Activated T-cell treated with anti-CD3 and anti-CD28 coated beads, Interleukin-2, amount 50 U/mL, for 4 hours (primary cell): ENCODE measurements around the gene AGBL4. TPM values are rescaled to one million over a fixed set of nuclear protein-coding genes. Genes with fewer than 3 reads are reported as not detected.

ENCODE experiments used
- ATAC-seq, 2 donors: fragments of 200-7000 bp; cut with Tn5 transposase; one replicate each; pipeline ENCODE4 v1.10.0; 2021
- DNase-seq: peaks from one replicate; pipeline ENCODE4 v3.0.0-alpha.2; 2020
- H3K27me3 Mint-ChIP-seq: one replicate; pipeline ENCODE4 v1.8.0; 2021; ENCODE audit warnings: low read depth, mixed read lengths
- H3K36me3 Mint-ChIP-seq: one replicate; pipeline ENCODE4 v1.8.0; 2022; ENCODE audit warnings: mixed read lengths; ENCODE audit not compliant: insufficient read depth
- H3K4me1 Mint-ChIP-seq: one replicate; pipeline ENCODE4 v1.8.0; 2021; ENCODE audit warnings: low read depth, mixed read lengths
- H3K4me3 Mint-ChIP-seq: one replicate; pipeline ENCODE4 v1.8.0; 2021; ENCODE audit warnings: mild to moderate bottlenecking, moderate library complexity, mixed read lengths
- H3K9me3 Mint-ChIP-seq: one replicate; pipeline ENCODE4 v1.8.0; 2021; ENCODE audit warnings: mixed read lengths
- total RNA-seq, 3 donors: library from RNA; stranded (reverse); gene quantifications; one replicate each; pipeline ENCODE4 v1.2.1, GENCODE V29; 2021

Gene AGBL4
- total RNA-seq, 3 donors from 2014 or later, result not detected

DNA sequence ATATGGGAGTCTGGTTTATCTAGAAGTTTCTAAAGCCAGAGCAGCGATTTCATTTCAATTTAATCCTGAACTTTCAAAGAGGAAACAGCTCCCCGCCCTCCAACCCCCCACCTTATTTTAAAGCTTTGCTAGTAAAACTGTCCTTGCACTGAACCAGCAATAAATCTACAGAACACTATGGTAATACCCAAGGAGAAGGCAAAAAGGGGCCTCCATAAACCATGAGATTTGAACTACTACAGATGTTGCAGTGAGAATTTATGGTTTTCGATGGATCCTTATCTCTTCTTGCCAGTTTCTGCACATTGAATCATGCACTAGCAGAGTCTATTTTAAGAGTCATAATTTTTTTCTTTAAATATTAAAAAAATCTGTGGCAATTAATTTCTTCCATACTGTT is 1182.3 kb downstream of the AGBL4 start:
- DNase-seq, result no peak
- H3K4me1 Mint-ChIP-seq, result no peaks in the 10 kb centered on the region
- no peaks in the 10 kb centered on the region for H3K9me3 Mint-ChIP-seq
- H3K27me3 Mint-ChIP-seq, result peaks cover 1% of the 10 kb centered on the region
- no peak overlapping the region for H3K4me3 Mint-ChIP-seq
- ATAC-seq, result no peak
- H3K36me3 Mint-ChIP-seq, result no peaks in the 10 kb centered on the region

DNA sequence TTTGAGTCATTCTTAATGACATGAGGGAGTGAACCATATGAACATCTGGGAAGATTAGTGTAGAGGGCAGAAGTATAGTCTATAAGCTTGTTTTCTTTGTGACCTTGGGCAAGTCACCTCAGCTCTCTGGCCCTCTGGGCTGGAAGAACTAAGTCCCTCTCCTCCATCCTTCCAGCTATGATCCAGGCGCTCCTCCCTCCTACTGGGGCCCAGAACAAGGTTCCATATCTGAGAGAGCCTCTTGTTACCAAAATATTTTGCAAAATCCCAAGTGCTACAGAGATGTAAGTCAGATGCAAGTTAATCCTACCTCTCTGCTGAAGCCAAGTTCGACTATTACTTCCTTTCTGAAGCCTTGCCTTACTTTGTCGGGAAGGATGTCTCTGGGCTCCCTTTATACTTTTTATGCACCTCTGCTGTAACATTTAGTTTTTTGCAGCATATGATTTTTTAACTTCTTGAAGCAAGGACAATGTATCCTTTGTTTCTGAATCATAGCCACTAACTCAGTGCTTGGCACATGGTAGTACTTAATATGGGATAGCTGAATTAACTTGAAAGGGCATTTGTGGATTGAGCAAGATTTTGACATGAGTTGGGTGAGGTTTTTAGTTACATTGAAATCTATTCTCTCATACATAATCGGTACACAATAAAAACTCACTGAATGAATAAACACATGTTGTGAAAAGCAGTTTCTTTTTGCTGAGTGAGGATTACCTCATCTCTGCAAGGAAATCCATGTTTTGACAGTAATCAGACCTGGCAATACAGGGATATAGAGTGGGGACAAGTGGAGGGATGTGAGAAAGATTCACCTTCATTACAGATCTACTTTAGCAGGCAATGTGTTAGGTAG is 1192.4 kb downstream of the AGBL4 start:
- H3K9me3 Mint-ChIP-seq, result no peaks in the 10 kb centered on the region

DNA sequence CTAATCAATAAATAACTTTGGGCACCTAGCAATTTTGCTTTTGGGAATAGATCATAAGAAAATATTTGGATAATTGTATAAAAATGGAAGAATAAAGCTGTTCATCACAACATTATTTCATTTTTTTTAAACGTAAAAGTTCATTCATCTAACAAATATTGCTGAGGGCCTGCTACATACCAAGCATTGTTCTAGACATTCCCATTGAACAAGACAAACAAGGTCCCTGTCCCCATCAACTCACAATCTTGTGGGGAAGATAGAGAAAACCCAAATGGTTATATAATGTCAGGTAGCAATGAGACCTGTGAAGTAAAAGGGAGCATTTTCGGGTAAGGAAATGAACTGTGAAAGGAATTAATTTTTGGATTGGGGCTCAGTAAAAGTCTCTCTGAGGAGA is 1193.0 kb downstream of the AGBL4 start:
- Mint-ChIP-seq H3K4me3 (no peak overlapping the region), H3K27me3 (peaks cover 3% of the 10 kb centered on the region), H3K4me1 (no peaks in the 10 kb centered on the region), H3K9me3 (no peaks in the 10 kb centered on the region), H3K36me3 (no peaks in the 10 kb centered on the region)
- ATAC-seq (no peak), DNase-seq (no peak)

More for the DNA sequence above, 1192.4 kb downstream of the AGBL4 start:
- Mint-ChIP-seq H3K27me3 (peaks cover 6% of the 10 kb centered on the region), H3K36me3 (no peaks in the 10 kb centered on the region), H3K4me1 (no peaks in the 10 kb centered on the region), H3K4me3 (no peak overlapping the region)
- no peak for DNase-seq
- no peak for ATAC-seq

DNA sequence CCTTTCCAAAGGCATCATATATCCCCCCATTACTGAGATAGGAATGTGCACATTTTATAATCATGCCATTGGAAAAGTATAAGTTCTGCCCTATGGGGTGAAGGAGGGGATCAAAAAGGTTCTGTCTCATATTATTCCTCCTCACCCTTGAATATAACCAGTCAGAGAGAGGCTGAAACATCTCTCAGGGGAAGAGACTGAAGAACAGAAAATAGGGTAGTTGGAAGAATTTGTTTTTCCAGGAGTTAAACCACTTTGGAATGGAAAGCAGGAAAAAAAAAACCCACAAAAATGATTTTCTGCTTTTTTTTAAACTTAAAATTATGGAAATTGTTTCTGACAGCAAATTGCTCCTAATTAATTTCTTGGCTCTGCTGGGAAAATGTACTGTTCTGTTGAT is 1194.3 kb downstream of the AGBL4 start:
- H3K9me3 Mint-ChIP-seq, result no peaks in the 10 kb centered on the region

DNA sequence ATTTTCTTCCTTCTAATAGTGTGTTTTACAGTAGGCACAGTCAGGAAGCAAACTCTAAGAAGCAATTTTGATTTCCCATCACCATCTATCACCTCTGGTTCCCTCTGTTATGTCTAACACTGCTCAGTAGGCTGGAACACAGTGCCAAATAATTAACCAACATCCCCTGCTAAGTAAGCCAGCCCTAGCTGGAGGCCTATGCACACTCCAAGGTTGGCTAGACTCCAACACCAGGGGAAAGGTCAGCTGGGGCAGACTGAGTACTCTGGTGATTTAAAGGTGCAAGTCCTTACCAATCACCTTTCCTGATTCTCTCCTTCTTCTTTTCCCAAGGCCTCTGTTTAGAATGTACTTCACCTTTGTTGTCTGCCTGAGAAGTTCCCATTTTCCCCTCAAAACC is 1200.6 kb downstream of the AGBL4 start:
- Mint-ChIP-seq H3K36me3 (no peaks in the 10 kb centered on the region), H3K27me3 (peaks cover 5% of the 10 kb centered on the region), H3K9me3 (no peaks in the 10 kb centered on the region), H3K4me1 (no peaks in the 10 kb centered on the region), H3K4me3 (no peak overlapping the region)
- ATAC-seq (no peak), DNase-seq (no peak)

More for the DNA sequence above, 1194.3 kb downstream of the AGBL4 start:
- no peaks in the 10 kb centered on the region for H3K27me3 Mint-ChIP-seq
- no peak for DNase-seq
- no peaks in the 10 kb centered on the region for H3K4me1 Mint-ChIP-seq
- no peak overlapping the region for H3K4me3 Mint-ChIP-seq
- no peak for ATAC-seq
- no peaks in the 10 kb centered on the region for H3K36me3 Mint-ChIP-seq

DNA sequence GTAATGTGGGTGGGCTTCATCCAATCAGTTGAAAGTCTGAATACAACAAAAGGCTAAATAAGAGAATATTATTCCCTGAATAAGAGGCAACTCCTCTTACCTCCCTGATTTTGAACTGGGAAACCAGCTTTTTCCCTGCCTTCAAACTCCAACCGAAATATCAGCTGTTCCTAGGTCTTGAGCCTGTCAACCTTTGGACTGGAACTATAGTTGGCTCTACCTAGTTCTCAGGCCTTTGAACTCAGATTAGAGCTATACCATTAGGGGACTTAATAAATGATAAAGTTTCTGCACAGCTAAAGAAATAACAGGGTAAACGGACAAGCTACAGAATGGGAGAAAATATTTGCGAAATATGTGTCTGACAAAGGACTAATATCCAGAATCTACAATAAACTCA is 1203.3 kb downstream of the AGBL4 start:
- Mint-ChIP-seq H3K9me3 (no peaks in the 10 kb centered on the region), H3K4me3 (no peak overlapping the region), H3K36me3 (no peaks in the 10 kb centered on the region), H3K4me1 (no peaks in the 10 kb centered on the region), H3K27me3 (peaks cover 5% of the 10 kb centered on the region)
- DNase-seq (no peak), ATAC-seq (no peak)

DNA sequence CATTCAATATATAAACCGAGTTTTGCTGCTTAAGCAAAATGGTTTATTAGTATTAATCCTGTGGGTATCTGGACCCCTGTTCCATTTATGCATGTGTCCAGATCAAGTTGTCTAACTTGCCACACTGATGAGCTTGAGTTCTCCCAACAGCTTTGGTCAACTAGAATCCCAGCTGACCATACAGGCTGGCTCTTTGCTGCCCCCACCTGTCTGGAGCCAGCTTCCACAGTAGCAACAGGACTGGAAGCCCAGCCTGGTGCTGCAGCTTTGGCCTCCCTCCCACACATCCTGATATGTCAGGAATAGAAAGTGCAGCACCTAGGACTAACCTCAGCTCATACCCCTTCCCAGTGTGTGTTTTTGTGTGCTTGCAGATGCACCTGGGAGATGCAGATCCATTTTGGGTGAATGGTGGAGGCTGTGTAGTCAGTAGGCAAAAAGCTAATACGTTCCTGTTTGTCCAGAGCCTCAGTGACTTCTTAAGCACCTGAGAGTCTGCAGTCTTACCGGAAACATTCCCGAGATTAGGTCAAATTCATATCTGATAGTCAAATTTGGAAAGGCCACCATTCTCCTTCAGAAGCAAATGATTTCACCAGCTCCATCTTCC is 1206.1 kb downstream of the AGBL4 start:
- no peak overlapping the region for H3K4me3 Mint-ChIP-seq
- no peaks in the 10 kb centered on the region for H3K36me3 Mint-ChIP-seq
- peaks cover 5% of the 10 kb centered on the region for H3K27me3 Mint-ChIP-seq
- ATAC-seq, result no peak
- no peaks in the 10 kb centered on the region for H3K4me1 Mint-ChIP-seq
- DNase-seq, result no peak
- no peaks in the 10 kb centered on the region for H3K9me3 Mint-ChIP-seq

DNA sequence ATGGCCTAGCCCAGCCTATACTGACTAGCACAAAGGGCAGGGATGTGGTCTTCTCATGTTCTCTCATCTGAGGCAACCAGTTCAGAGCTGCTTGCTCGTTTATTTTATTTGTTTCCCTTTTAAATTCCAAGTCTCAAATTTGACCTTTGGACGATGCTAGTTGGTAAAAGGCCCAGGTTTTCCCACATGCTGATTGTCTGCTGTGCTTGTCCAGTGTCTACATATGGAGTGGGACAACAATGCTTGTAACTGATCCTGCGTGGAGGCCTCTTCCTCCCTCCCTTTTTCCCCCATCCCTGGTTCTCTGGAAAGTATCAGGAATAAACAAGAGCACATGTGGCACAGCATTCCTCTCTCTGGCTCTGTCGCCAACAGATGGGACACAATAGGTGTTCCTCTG is 1213.0 kb downstream of the AGBL4 start:
- Mint-ChIP-seq H3K27me3 (no peaks in the 10 kb centered on the region), H3K4me3 (no peak overlapping the region), H3K36me3 (no peaks in the 10 kb centered on the region), H3K4me1 (no peaks in the 10 kb centered on the region), H3K9me3 (no peaks in the 10 kb centered on the region)
- DNase-seq (no peak), ATAC-seq (no peak)

DNA sequence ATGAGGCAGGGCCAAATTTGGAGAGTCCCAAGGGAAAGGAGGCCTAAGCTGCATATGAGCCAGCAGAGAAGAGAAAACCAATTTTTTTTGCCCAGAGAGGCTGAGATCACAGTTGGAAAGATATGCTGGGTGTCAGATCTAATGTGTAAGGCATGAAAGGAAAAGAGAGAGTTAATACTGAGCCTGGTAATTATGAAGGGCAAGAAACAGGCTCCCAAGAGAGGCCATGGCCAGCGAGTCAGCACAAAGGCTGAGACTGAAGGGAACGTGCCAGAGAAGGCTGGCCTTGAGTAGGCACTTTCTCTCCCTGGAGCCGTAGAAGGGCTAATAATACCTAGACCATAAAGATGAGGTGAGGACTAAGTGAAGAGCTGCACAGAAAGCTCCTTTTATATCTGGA is 1215.3 kb downstream of the AGBL4 start:
- DNase-seq, result no peak
- no peaks in the 10 kb centered on the region for H3K36me3 Mint-ChIP-seq
- no peaks in the 10 kb centered on the region for H3K4me1 Mint-ChIP-seq
- H3K4me3 Mint-ChIP-seq, result no peak overlapping the region
- no peaks in the 10 kb centered on the region for H3K27me3 Mint-ChIP-seq
- ATAC-seq, result no peak
- no peaks in the 10 kb centered on the region for H3K9me3 Mint-ChIP-seq

DNA sequence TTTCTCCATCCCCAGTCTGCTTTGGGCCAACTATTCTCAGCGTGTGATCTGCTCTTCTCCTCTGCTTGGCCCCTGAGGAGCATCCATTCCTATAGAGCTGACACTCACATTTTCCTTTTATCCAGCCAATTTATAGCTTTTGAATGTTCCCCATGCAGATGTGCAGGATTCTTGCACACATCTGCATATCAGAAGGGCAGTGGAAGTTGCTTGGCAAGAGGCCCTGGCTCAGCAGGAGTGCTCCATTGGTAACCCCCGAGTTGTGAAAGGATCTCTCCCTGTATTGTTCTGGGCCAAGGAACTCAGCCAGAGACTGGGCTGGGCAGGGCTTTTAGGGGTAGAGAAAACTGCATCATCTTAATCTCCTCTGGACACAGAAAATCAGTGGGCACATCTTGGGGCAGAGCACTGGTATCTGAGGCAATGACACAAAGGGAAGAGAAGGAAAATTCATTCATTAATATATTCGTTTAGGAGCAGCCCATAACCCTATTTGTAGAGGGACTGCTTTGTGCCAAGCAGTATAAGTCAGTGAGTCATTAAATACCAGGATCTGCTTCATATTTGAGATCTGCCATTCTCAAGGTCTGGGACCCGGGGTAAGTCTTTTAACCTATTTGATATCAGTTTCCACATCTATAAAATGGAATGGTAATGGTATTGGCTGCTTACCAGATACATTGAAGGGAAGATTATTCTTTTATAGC is 1216.0 kb downstream of the AGBL4 start:
- DNase-seq (no peak), ATAC-seq (no peak)
- H3K27me3 Mint-ChIP-seq, result no peaks in the 10 kb centered on the region
- H3K4me1 Mint-ChIP-seq, result no peaks in the 10 kb centered on the region
- H3K9me3 Mint-ChIP-seq, result no peaks in the 10 kb centered on the region
- no peak overlapping the region for H3K4me3 Mint-ChIP-seq
- no peaks in the 10 kb centered on the region for H3K36me3 Mint-ChIP-seq

DNA sequence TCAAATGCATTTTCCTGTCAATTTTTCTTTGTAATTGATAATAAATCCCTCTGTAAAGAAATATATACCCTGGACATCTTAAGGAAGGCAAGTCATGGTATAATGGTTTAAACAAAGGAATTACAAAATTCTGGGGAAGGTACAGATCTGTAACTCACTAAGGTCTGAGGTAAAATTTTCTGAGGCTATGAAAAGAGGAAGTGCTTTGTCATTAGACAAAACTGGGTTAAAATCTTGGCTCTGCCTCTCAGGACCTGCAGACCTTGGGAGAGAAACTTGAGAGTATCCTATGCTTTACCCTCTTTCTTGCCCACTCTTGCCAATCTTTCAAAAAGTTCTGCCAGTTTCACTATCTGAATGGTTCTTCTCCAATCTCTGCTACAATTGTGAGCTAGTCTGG is 1220.3 kb downstream of the AGBL4 start:
- H3K27me3 Mint-ChIP-seq, result peaks cover 6% of the 10 kb centered on the region
- H3K4me3 Mint-ChIP-seq, result no peak overlapping the region
- DNase-seq (no peak), ATAC-seq (no peak)
- no peaks in the 10 kb centered on the region for H3K4me1 Mint-ChIP-seq
- no peaks in the 10 kb centered on the region for H3K36me3 Mint-ChIP-seq
- H3K9me3 Mint-ChIP-seq, result no peaks in the 10 kb centered on the region

DNA sequence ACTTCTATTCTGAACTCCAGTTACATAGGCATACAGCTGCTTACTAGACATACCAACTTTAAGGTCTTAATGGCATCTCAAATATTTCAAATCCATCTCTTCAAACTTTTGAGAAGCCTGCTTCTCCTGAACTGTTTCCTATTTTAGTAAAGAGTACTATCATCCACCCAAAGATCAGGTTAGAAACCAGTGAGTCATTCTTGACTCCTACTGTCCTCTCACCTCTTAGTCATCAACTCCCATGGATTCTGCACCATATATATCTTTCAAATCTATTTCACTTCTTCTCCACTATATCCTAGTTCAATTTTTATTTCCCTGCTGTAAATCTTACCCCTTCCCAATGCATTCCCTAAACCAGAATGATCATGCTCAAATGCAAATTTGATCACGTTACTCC is 1228.9 kb downstream of the AGBL4 start:
- H3K4me3 Mint-ChIP-seq, result no peak overlapping the region
- no peaks in the 10 kb centered on the region for H3K9me3 Mint-ChIP-seq
- DNase-seq, result no peak
- no peaks in the 10 kb centered on the region for H3K36me3 Mint-ChIP-seq
- peaks cover 2% of the 10 kb centered on the region for H3K4me1 Mint-ChIP-seq
- H3K27me3 Mint-ChIP-seq, result peaks cover 2% of the 10 kb centered on the region
- peak in 1 of 2 donors; percentile 53 for ATAC-seq

DNA sequence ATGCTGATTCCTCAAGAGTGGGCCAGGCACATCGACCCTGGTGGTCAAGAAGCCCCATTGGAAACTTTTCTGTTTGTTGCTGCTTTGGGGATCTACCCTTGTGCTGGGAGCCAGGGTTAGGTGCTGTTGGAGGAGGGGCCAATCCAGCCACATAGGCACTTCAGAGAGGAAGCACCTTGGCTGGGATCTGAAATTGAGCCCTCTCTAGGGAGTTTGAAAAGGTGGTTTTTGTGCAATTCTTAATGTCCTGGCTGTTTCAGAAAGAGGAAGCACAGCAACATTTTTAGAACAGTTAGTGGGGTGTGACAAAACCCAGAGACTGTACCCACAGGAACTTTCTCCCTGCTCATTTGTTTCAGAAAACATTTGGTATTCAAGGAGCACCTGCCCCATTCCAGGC is 1229.9 kb downstream of the AGBL4 start:
- no peaks in the 10 kb centered on the region for H3K9me3 Mint-ChIP-seq
- no peak for ATAC-seq

DNA sequence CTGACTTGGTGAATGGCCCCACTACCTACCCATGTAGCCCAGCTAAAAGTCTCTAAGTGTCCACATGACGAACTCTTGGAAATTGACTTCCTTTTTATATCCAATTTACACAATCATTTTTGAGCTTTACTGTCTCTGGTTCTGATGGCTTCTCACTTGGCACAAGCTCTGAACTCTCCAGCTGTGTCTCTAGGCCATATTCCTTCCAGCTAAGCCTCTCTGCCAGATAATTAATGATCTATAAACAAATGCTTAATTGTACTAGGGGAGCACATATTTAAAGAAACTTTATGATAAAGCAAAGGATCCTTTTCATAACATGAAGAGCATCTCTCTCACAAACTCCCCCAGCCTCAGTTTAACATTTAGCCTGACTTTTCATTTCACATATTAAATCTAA is 1230.8 kb downstream of the AGBL4 start:
- H3K9me3 Mint-ChIP-seq, result no peaks in the 10 kb centered on the region
- ATAC-seq, result no peak
- peaks cover 2% of the 10 kb centered on the region for H3K4me1 Mint-ChIP-seq
- peaks cover 2% of the 10 kb centered on the region for H3K27me3 Mint-ChIP-seq
- H3K4me3 Mint-ChIP-seq, result no peak overlapping the region
- no peak for DNase-seq
- no peaks in the 10 kb centered on the region for H3K36me3 Mint-ChIP-seq

More for the DNA sequence above, 1229.9 kb downstream of the AGBL4 start:
- DNase-seq, result no peak
- H3K27me3 Mint-ChIP-seq, result peaks cover 2% of the 10 kb centered on the region
- no peaks in the 10 kb centered on the region for H3K36me3 Mint-ChIP-seq
- H3K4me3 Mint-ChIP-seq, result no peak overlapping the region
- peaks cover 2% of the 10 kb centered on the region for H3K4me1 Mint-ChIP-seq

DNA sequence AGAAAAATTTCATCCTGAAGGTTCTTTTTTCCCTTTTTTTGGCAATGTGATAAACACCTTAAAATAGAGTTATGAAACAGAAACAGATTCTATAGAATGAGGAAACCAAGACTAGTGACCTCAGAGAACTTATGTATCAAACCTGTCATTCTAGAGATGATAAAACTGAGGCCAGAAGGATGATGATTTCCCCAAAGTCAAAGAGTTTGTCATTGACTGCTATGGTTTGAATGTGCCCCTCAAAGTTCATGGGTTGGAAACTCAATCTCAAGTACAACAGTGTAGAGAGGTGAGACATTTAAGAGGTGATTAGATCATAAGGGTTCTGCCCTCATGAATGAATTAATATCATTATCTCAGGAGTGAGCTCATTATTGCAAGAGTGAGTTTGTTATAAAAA is 1233.4 kb downstream of the AGBL4 start:
- ATAC-seq (peak in 1 of 2 donors; percentile 53), DNase-seq (no peak)
- Mint-ChIP-seq H3K9me3 (no peaks in the 10 kb centered on the region), H3K27me3 (peaks cover 6% of the 10 kb centered on the region), H3K4me1 (no peaks in the 10 kb centered on the region), H3K4me3 (no peak overlapping the region), H3K36me3 (no peaks in the 10 kb centered on the region)
